HG03039 (cell line): ENCODE results near the gene C1QTNF9.
"Not testable (repeated sequence)": the region's sequence is repeated elsewhere in the genome, so short reads cannot be mapped to it uniquely, and the experiment has no call there.

Experiments
- ATAC-seq: cut with Tn5 transposase; IDR thresholded peaks from one replicate; pipeline ENCODE4 v1.9.1; 2021; ENCODE audit warnings: mild to moderate bottlenecking, moderate library complexity; ENCODE audit not compliant: unreplicated experiment

C1QTNF9 gene

DNA sequence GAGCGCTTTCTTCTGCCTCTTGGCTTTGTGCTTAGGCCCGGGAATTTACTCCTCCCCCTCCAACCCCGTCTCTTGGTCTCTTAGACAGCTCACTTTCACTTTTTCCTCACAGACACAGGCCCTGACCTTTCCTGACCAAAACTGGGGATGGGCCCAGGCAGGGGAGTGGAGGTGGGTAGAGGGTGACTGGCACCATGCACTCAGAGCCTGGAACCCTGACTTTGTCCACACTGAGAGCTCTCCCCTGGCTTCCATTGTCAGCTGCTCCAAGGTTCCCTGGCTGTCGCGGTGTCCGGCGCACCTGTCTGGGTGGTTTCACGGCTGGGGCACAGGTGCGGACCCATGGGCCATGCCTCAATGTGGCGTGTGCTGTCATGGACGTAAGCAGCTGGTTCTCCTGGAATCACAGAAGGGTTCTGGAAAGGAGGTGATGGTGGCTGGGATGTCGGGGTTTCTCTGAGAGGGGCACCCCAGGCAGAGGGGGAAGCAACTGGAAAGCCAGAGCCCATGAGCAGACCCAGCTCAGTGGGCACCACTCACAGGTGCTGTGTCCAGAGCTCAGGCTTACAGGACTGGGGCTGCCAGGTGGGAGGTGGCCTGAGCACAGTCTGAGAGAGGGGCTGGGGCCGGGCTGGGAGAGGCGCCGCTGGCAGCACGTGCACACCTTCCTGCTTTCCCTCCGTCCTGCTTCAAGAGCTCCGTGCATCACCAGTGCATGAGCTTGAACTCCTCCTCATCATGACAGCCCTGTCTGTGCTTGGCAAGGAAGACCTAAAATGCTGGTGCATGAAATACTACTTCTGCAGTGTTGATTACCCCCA, 28.0 kb upstream of the C1QTNF9 start:
- ATAC-seq: no peak

DNA sequence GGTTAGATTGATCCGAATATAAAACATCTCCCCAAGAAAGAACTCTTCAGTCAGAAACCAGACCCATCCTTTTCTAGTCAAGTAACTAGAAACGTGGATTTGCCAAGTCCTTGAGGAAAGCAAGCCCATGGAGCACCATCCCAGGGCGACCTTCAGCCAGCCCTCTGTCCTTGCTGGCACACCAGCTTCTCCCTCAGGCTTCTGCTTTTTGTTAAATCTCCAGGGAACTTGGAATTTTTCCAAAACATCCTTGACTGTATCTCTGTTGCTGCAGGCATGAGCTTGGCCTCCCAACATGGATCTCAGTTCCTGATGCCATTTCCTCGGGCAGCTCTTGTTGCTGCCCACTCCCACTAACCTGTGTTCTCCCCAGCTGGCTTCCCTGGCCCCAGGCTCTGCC, 27.1 kb upstream of the C1QTNF9 start:
- no peak for ATAC-seq

DNA sequence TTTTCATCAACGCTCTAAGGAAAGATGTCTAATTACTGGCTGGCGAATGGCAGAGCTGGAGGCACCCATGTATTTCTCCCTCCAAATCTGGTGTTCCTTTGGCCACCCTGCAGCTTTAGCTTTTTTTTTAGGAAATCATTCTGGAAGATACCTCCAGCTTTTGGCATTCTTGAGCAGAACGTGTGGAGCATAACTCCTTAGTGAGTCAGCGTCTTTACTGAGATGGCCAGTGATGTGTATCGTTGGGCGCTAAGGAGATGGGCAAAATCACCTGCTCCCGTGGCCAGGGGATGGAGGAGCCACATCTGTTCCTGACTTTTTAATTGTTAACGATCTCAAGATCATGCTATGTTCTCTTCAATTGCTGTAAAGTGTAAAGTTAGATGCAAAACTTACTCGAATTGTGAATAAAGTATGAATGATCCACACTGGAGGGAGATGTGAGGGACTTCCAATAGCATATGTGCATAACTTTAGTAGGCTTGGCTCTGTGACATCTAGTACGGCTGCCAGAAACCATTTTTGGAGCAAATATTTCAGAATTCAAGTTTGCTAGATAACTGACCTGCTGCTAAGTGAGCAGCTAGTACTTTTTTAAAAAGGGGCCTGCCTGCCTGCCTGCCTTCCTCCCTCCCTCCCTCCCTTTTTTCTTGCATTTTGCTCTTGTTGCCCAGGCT, 24.4 kb upstream of the C1QTNF9 start:
- no peak for ATAC-seq

DNA sequence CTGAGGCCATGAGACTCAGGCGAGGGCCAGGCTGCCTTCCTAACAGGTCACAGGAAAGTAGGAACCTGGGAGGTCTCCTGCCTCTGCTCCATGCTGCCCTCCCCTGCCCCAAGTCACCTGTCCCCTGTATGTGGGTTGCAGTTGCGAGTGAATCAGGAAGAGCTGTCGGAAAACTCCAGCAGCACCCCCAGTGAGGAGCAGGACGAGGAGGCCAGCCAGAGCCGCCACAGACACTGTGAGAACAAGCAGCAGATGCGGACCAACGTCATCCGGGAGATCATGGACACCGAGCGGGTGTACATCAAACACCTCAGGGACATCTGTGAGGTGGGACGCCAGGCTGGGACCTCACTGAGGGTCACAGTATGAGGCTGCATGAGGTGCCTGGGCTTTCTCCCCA, 22.8 kb upstream of the C1QTNF9 start:
- no peak for ATAC-seq

DNA sequence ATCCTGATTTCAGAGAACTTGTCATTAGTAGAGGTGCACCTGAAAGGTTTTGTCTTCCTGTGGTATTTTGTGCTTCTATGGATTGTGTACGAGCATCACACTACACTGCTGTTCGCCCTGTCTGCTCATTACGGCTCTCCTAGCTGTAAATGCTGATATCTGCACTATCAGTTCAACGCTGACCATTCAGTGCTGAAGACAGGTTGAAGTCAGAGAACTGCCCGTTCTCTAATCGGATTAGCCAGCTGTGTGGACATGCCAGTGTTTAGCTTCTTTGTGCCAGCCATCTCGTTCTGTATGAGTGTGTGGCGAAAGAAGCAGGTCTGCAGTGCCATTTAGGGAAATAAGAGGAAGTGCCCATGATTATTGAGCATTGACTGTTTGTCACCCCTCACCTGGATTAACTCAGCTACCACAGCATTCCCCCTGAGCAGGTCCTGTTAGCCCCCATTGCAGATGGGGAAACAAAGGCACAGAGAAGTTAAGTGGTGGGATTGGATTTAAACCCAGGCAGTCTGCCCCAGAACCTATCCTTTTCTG, 21.6 kb upstream of the C1QTNF9 start:
- ATAC-seq: no peak

DNA sequence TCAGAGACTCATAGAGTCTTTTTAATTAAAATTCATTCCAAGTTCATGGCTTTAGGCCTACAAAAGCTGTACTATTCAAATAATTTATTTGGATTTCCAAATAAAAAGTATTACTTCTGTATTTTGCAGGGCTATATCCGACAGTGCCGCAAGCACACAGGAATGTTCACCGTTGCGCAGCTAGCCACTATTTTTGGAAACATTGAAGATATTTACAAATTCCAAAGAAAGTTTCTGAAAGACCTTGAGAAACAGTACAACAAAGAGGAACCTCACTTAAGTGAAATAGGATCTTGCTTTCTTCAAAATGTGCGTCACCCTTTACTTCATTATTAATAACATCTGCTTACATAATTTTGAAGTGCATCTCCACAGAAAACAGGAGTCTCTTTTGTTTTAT, 20.5 kb upstream of the C1QTNF9 start:
- ATAC-seq: no peak

DNA sequence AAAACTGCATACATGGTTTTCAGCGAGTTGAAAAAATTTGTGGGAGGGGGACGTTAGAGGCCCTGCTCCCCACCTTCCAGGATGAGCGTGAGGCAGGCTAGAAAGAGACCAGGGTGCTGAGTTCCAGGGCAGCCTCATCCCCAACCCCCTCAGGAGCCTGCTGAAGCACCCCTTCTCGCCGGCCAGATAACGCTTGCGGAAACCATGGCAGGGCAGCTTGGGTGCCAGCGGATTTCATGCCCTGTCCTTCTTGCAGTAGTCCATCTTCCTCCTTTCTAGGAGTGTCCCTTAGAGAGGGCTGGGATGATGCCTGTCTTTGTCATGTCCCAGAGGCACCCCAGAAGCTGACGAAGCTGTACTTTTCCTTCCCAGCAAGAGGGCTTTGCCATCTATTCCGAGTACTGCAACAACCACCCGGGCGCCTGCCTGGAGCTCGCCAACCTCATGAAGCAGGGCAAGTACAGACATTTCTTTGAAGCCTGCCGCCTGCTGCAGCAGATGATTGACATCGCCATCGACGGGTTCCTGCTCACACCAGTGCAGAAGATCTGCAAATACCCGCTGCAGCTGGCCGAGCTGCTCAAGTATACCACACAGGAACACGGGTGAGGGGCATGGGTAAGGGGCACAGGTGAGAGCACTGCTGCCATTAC, 19.0 kb upstream of the C1QTNF9 start:
- ATAC-seq: no peak

DNA sequence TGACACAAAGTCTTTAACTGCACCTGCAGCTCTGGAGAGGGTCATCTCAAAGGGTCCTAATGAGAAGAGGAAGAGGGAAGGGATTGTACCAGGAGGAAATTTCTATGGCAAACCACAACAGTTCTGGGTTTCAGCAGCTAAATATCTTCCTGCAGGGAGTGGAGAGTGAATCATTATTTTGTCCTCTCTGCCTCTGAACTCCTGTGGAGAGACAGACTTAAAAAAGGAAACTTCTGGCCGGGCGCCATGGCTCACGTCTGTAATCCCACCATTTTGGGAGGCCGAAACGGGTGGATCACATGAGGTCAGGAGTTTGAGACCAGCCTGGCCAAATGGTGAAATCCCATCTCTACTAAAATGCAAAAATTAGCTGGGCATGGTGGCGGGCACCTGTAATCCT, 16.9 kb upstream of the C1QTNF9 start:
- no peak for ATAC-seq

DNA sequence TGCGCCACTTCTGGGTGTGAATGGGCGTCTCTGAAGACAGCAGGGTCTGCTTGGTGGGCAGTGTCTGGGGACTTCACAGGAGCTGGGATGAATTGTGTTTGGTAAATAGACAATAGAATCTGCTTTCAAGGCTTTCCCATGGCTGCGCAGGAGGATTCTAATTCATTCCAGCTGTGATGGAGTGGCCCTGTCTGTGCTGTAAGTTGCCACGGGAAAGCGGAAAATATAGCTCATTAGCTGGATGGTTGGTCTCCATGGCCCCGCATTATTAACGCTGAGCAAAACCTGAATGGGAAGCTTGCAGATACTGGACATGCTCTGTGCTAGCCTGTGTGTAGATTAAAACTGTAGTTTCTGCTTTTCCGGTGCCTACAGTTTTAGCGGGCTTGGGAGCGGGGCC, 15.6 kb upstream of the C1QTNF9 start:
- no peak for ATAC-seq

DNA sequence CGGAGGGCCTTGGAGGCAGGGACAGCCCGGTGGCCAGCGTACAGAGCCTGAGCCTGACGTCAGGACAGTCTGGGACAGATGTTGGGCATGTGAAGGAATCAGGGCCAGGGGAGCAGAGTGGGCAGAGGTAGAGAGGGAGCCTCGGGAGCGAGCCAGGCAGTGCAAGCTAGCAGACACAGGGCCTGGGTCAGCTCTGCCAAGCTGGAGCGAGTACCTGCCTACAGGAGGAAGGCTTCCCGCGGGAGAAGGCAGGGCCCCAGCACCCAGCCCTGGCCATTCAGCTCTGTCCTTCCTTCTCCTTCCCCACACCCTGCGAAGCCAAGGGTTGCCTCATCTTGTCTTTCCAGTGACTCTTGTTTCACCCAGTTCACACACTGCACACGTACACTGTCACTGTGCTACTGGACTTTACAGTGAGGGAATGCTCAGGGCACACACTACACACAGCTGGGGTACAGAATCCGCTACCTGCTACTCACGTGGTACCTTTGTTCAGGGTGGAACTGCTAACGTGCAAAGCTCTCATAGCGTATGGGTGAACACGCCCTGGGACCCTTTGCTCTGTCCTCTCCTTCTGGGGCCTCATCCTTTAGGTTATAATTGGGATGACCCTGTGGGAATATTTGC, 9.8 kb upstream of the C1QTNF9 start:
- no peak for ATAC-seq

DNA sequence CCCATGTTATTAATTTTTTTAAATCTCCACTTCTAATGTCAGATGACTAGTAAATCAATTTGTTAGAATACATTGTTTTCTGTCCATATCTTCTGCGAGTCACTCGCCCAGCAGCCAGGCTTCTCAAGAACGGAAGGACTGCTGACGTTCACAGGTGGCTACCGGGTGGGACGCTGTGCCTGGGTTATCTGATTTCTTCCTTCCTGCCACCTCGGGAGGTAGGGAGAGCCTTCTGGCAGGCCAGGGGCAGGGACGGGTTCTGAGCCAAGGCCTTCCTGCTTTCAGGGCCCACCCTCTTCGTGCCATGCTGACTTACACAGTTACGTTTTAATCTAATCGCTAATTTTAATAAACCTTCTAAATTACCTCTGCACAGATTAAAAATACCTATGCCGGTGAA, 7.9 kb upstream of the C1QTNF9 start:
- no peak for ATAC-seq

DNA sequence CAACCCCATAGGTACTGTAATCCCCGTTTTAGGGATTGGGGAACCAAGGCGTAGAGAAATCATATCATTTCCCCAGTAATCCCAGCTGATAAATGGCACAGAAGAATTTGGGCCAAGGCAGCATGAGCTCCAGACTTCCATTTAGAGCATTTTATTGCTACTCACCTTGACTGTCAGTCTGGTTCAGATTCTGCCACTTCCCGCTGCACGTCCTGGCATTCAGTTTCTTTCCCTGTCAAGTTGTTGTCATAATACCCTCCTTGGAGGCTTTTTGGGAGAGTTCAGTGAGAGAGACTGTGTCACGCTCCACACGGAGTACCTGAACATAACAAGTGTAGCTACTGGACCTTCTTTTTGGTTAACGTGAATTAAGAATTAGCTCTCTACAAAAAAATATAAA, 7.5 kb upstream of the C1QTNF9 start:
- ATAC-seq: no peak

DNA sequence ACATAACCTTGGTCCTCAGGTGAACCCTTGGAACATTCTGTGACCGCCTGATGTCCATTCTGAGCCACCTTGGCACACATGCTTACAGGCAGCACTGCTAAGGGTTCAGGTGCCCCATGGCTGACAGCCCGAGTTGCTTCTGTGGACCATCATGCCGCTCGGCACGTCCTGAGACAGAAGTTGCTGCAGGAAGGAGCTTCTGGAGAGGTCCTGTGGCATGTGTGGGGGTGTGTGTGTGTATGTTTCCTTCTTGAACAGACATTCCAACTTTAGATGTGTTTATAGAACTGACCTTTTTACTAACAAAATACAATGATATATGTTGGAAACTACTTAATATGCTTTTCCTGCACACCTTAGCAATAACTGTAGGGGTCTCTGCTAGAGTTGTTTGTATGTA, 4.8 kb upstream of the C1QTNF9 start:
- no peak for ATAC-seq

DNA sequence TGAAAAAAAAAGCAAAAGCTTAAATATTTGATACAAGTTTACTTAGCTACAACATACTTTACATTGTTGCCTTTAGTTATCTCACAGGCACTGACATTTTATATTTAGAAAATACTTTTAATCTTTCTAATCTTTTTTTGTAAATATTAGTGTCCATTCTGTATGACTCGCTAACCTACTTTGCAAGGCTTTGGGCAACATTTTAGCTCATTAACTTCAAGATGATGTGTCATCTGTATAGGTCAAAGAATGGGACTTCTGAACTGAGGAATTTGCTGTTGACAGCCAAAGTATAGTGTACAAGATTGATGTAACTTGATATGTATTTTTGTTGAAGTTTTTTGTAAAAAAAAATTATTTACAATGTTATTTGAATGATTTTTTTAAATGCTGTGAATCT, 2.7 kb upstream of the C1QTNF9 start:
- no peak for ATAC-seq

DNA sequence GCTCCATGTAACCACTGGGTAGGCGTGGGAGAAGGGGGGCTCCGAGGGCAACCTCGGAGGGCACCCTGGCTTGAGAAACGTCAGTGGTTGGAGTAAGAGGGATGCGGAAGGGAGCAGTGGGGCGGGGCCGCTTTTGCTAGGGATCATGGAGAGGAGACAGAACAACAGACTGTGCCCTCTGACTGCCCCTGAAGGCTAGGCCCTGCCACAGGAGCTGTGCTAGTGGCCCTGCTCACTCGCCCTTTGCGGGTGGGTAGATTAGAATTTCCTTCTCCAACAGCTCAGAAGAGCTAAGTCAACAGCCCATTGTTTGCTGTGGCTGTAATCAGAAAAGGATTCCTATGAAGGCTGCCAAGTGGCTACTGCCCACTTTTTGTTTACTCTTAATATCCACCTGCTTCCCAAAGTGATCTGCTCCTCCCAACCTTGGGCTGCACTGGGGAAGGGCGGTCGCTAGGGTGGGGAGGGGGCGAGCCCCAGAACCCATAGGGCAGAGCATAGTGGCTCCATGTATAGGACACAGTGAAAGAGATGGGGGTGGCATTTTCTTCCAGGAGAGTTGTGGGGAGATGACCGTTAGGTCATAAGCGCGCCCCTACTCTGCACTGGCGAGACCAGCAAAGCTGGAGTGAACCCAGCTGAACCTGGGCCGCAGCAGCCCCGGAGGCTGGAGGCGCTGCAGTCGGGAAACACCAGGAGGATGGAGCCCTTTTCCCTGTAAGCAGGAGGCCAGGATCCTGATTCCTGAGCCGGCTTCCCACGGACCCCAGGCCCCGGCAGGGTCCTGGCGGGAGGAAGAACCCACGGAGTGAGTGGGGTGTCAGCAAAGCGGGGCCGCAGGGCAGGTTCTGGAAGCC, 1.9 kb upstream of the C1QTNF9 start:
- ATAC-seq: no peak

DNA sequence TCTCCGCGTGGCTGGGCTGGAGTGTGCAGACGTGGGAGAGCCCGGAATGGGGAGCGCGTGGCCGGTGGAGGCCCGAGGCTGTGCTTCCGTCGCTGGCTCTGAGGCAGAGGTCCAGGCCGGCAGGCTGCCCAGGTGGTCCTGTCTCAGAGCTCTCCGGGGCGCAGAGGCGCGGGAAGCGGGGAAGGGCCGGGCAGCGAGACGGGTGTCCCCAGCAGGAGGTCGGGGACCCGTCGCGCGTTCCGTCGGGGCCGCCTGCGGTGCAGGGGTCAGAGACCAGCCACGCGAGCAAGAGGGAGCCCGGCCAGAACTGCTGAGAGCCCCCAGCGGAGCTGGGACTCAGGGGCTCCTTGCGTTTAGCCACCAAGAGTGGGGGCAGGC, 1.3 kb upstream of the C1QTNF9 start:
- no peak for ATAC-seq

DNA sequence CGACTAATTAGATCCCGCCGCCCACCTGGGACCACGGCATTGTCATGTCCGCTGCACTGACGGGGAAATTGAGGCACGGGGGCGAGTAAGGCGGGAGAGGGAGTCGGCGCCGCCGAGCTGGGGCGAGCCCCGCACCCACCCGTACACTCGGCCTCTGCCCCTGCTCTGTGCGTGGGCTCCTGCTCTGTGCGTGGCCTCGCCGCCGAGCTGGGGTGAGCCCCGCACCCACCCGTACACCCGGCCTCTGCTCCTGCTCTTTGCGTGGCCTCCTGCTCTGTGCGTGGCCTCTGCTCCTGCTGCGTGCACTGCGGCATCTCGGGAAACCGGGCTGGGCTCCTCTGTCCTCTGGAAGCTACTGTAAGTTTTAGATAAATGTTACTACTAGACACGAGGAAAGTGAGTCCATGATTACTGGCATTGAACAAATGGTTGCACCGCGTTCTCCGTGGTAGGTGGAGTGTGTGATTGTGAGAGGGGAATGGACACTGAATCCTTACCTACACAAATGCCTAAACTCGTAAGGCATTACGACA, 826 bp upstream of the C1QTNF9 start:
- ATAC-seq: no peak

DNA sequence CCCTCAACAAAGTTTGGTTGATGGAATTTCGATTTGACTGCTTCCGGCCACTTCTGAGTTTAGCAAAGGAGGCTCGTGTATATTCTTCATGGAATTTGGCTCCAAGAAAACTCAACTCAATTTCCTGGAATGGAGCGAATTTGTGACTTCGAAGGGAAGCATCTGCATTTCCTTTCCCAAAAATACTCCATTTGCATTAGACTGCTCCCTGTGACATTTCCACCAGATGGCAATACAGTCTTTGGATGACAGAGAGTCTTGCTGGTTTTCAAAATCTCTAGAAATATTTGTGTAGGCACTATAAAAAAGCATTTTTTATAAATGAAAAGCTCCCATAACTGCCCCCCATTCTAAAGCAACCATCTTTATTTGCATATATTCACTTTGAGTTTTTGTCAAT, 4.1 kb downstream of the C1QTNF9 start:
- no peak for ATAC-seq

DNA sequence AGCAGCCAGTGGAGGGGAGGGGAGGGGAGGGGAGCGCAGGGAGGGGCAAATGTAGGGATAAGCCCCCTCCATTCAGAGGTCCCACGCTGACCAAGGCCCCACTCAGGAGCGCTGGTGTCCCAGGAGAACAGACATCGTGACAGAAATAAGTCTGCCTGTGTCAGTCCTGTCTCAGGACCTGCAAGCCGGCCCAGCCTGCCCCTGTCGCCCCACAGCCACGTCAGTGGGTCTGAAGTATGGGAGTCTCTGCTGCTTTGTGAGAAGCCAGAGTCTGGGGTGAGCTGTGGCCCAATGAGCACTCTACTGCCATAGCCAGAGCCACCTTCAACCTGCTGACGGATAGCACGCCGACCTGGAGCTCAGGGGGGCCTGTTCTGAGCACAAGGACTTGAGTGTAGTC, 8.5 kb downstream of the C1QTNF9 start:
- ATAC-seq: not testable (repeated sequence)

DNA sequence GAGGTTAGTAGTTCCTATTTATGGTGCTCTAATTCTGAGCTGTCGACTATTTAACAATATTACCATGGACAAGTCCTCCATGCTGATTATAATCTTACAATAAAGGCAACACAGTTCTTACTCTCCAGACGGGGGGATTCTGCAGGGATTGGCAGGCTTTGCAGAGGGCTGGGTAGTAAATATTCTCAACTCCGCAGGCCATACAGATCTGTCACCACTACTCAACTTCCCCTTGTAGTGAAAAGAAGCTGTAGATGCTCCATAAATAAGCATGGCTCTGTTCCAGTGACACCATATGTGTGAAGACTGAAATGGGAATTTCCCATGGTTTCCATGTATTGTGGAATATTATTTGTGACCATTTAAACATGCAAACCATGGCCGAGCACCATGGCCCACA, 9.5 kb downstream of the C1QTNF9 start:
- not testable (repeated sequence) for ATAC-seq
